H1 (cell line): Measurements from ENCODE around the gene SLC35A3. TPM values are rescaled to one million over a fixed set of nuclear protein-coding genes. Genes with fewer than 3 reads are reported as not detected.

Experiments
- CTCF ChIA-PET: fragments of 300-600 bp; sonication (Branson Sonifier 250); formaldehyde crosslinking; loops from one replicate; lab custom pipeline; 2021; ENCODE audit not compliant: partially characterized antibody; lab: Charles Lee
- POLR2A ChIA-PET: fragments of 300-600 bp; sonication (Branson Sonifier 250); formaldehyde crosslinking; loops from one replicate; lab custom pipeline; 2021; ENCODE audit warnings: inconsistent platforms; ENCODE audit not compliant: partially characterized antibody; lab: Charles Lee
- DNase-seq, 2 experiments: peaks; one replicate each; pipeline versions ENCODE4 v3.0.0 to v3.0.0-alpha.2; 2010 to 2022; ENCODE audit warnings: low spot score in 2 of 2, low read depth in 1 of 2, mixed read lengths in 1 of 2
- FAIRE-seq: peaks from 2 replicates; lab custom pipeline; 2011; peaks lifted over from hg19 to GRCh38; lab: Jason Lieb, UNC
- H2AFZ ChIP-seq: 2 replicates; pipeline ENCODE4 v1.8.1; 2012; ENCODE audit warnings: low read length, inconsistent platforms
- H2AK5ac ChIP-seq: 2 replicates; pipeline ENCODE4 v1.6.1; 2013; ENCODE audit warnings: low read depth, low read length
- H2BK120ac ChIP-seq: replicated peaks from 2 replicates; pipeline ENCODE3; 2013; ENCODE audit warnings: low read depth, low read length, inconsistent platforms
- H2BK12ac ChIP-seq: 2 replicates; pipeline ENCODE4 v1.6.1; 2013; ENCODE audit warnings: low read depth, low read length
- H2BK15ac ChIP-seq: 2 replicates; pipeline ENCODE4 v1.6.1; 2013; ENCODE audit warnings: low read length
- H2BK20ac ChIP-seq: 2 replicates; pipeline ENCODE4 v1.6.1; 2013; ENCODE audit warnings: low read length
- H2BK5ac ChIP-seq: 2 replicates; pipeline ENCODE4 v1.6.1; 2013; ENCODE audit warnings: low read depth, low read length
- H3K14ac ChIP-seq: 2 replicates; pipeline ENCODE4 v1.6.1; 2013; ENCODE audit warnings: inconsistent platforms; ENCODE audit not compliant: insufficient read length
- H3K18ac ChIP-seq: 2 replicates; pipeline ENCODE4 v1.6.1; 2013; ENCODE audit warnings: low read length; ENCODE audit errors: extremely low read depth
- H3K23ac ChIP-seq: 2 replicates; pipeline ENCODE4 v1.6.1; 2013; ENCODE audit warnings: inconsistent platforms; ENCODE audit not compliant: insufficient read length
- H3K23me2 ChIP-seq: 2 replicates; pipeline ENCODE4 v1.6.1; 2013; ENCODE audit warnings: low read depth, low read length
- H3K27ac ChIP-seq: 2 replicates; pipeline ENCODE4 v1.6.1; 2011; ENCODE audit warnings: low read depth, low read length, inconsistent platforms
- H3K27me3 ChIP-seq, 4 experiments: replicated peaks in 1 of 4; 1 replicate in 1 of 4; 2 replicates in 3 of 4; pipeline versions ENCODE4 v1.6.1 to v1.8.1; 2011 to 2013; ENCODE audit warnings: low read length in 3 of 4, mild to moderate bottlenecking in 3 of 4, inconsistent platforms in 2 of 4, mixed read lengths in 2 of 4, moderate library complexity in 1 of 4; ENCODE audit not compliant: control insufficient read depth in 3 of 4, insufficient read depth in 3 of 4; ENCODE audit errors: extremely low read depth in 1 of 4
- H3K36me3 ChIP-seq, 4 experiments: 2 replicates each; pipeline versions ENCODE4 v1.6.1 to v1.8.1; 2011 to 2013; ENCODE audit warnings: mild to moderate bottlenecking in 4 of 4, low read length in 3 of 4, moderate library complexity in 2 of 4, control low read depth in 1 of 4, inconsistent platforms in 1 of 4; ENCODE audit not compliant: insufficient read depth in 4 of 4, control insufficient read depth in 2 of 4
- H3K4ac ChIP-seq: replicated peaks from 2 replicates; pipeline ENCODE3; 2013; ENCODE audit warnings: low read length, low read depth, mixed read lengths, inconsistent platforms; ENCODE audit not compliant: insufficient read length
- H3K4me1 ChIP-seq, 4 experiments: replicated peaks in 1 of 4; 1 replicate in 1 of 4; 2 replicates in 3 of 4; pipeline versions ENCODE4 v1.6.1 to v1.8.1; 2011 to 2013; ENCODE audit warnings: low read length in 3 of 4, inconsistent platforms in 2 of 4, mixed read lengths in 1 of 4; ENCODE audit not compliant: insufficient read depth in 4 of 4, control insufficient read depth in 3 of 4
- H3K4me2 ChIP-seq, 2 experiments: 2 replicates each; pipeline versions ENCODE4 v1.6.1 to v1.8.1; 2011 to 2013; ENCODE audit warnings: low read depth in 2 of 2, low read length in 2 of 2, control low read depth in 1 of 2, inconsistent platforms in 1 of 2, mild to moderate bottlenecking in 1 of 2; ENCODE audit not compliant: insufficient read depth in 1 of 2
- H3K4me3 ChIP-seq, 4 experiments: fragments of 200-600, 300-600 bp in 1 of 4; sonication (generic), shearing (Covaris generic), sonication (Bioruptor Twin) in 1 of 4; 2 replicates each; pipeline versions ENCODE4 v1.5.1 to v1.8.1; 2011 to 2016; ENCODE audit warnings: low read length in 4 of 4, low read depth in 3 of 4, control low read depth in 2 of 4, inconsistent platforms in 2 of 4, mild to moderate bottlenecking in 2 of 4, mixed read lengths in 1 of 4, moderate library complexity in 1 of 4; ENCODE audit not compliant: insufficient read depth in 2 of 4; ENCODE audit errors: extremely low read depth in 1 of 4
- H3K56ac ChIP-seq: replicated peaks from 2 replicates; pipeline ENCODE3; 2013; ENCODE audit warnings: low read depth, mild to moderate bottlenecking, mixed read lengths, low read length, inconsistent platforms; ENCODE audit not compliant: insufficient read length
- H3K79me1 ChIP-seq: 2 replicates; pipeline ENCODE4 v1.6.1; 2013; ENCODE audit warnings: low read depth, low read length, control low read depth
- H3K79me2 ChIP-seq, 2 experiments: 2 replicates each; pipeline versions ENCODE4 v1.6.1 to v1.8.1; 2012 to 2013; ENCODE audit warnings: low read length in 2 of 2, mild to moderate bottlenecking in 2 of 2, inconsistent platforms in 1 of 2; ENCODE audit not compliant: insufficient read depth in 2 of 2, control insufficient read depth in 1 of 2
- H3K9ac ChIP-seq, 4 experiments: replicated peaks in 1 of 4; 1 replicate in 1 of 4; 2 replicates in 3 of 4; pipeline versions ENCODE4 v1.6.1 to v1.8.1; 2011 to 2013; ENCODE audit warnings: low read depth in 3 of 4, low read length in 3 of 4, control low read depth in 2 of 4, mild to moderate bottlenecking in 2 of 4, moderate library complexity in 2 of 4, inconsistent platforms in 1 of 4; ENCODE audit errors: extremely low read depth in 1 of 4
- H3K9me3 ChIP-seq, 2 experiments: 2 replicates each; pipeline versions ENCODE4 v1.6.1 to v1.8.1; 2012 to 2013; ENCODE audit warnings: mild to moderate bottlenecking in 2 of 2, moderate library complexity in 2 of 2, control low read depth in 1 of 2, inconsistent platforms in 1 of 2, low read depth in 1 of 2, low read length in 1 of 2, mixed read lengths in 1 of 2; ENCODE audit not compliant: insufficient read depth in 2 of 2
- H4K20me1 ChIP-seq, 2 experiments: replicated peaks in 1 of 2; 2 replicates each; pipeline versions ENCODE3 to v1.8.1; 2011 to 2013; ENCODE audit warnings: inconsistent platforms in 2 of 2, low read length in 2 of 2, mild to moderate bottlenecking in 1 of 2; ENCODE audit not compliant: insufficient read depth in 2 of 2, control insufficient read depth in 1 of 2
- H4K5ac ChIP-seq: 2 replicates; pipeline ENCODE4 v1.6.1; 2013; ENCODE audit warnings: low read length, low read depth, mixed read lengths, inconsistent platforms; ENCODE audit not compliant: insufficient read length
- H4K8ac ChIP-seq: 2 replicates; pipeline ENCODE4 v1.8.0; 2013; ENCODE audit warnings: mild to moderate bottlenecking, moderate library complexity, low read length, inconsistent platforms; ENCODE audit not compliant: insufficient read depth; ENCODE audit errors: extremely low read depth
- H4K91ac ChIP-seq: replicated peaks from 2 replicates; pipeline ENCODE3; 2013; ENCODE audit warnings: low read length, mixed read lengths, inconsistent platforms; ENCODE audit not compliant: insufficient read length
- HDAC2 ChIP-seq, 2 experiments: fragments of 300-600 bp in 1 of 2; sonication (generic) in 1 of 2; IDR thresholded peaks; 2 replicates each; pipeline ENCODE4 v1.6.1; 2011 to 2012; ENCODE audit warnings: low read depth in 2 of 2, low read length in 2 of 2, mild to moderate bottlenecking in 2 of 2, moderate library complexity in 2 of 2, borderline replicate concordance in 1 of 2, inconsistent platforms in 1 of 2
- RNF2 ChIP-seq: fragments of 200-900, 300-1000 bp; sonication (generic); IDR thresholded peaks from 2 replicates; pipeline ENCODE4 v1.7.1; 2016; ENCODE audit warnings: borderline replicate concordance, low read depth, mild to moderate bottlenecking, antibody characterized with exemption, low read length; ENCODE audit not compliant: poor library complexity, severe bottlenecking; ENCODE audit errors: missing control alignments
- SAP30 ChIP-seq: fragments of 300-600 bp; sonication (generic); IDR thresholded peaks from 2 replicates; pipeline ENCODE4 v1.7.1; 2012; ENCODE audit warnings: low read length, moderate library complexity, mild to moderate bottlenecking, inconsistent platforms; ENCODE audit not compliant: insufficient read depth, insufficient replicate concordance
- SIN3A ChIP-seq, 2 experiments: IDR thresholded peaks in 1 of 2; conservative IDR thresholded peaks in 1 of 2; 2 replicates each; pipeline ENCODE4 v1.6.1; 2011 to 2012; ENCODE audit warnings: low read length in 2 of 2, improper control_type of control experiment in 1 of 2, low read depth in 1 of 2, mild to moderate bottlenecking in 1 of 2
- WGBS, 2 experiments: shearing (Covaris generic) in 1 of 2; methylation state at CpG; one replicate each; pipeline versions ENCODE4 v1.1.6 to v1.1.7; 2013 to 2015; ENCODE audit warnings: low lambda C conversion rate in 2 of 2, mixed read lengths in 2 of 2, inconsistent platforms in 1 of 2, low coverage in 1 of 2, missing lambda C conversion rate in 1 of 2; ENCODE audit not compliant: insufficient replicate concordance in 2 of 2, insufficient coverage in 1 of 2, insufficient read length in 1 of 2; ENCODE audit errors: extremely low coverage in 1 of 2, missing lambda C conversion rate in 1 of 2; 5-methylcytosine and 5-hydroxymethylcytosine counted together
- polyA plus RNA-seq, 7 experiments: library from polyadenylated mRNA; depleted of rRNA in 3 of 7; stranded (reverse) in 5 of 7; unstranded in 2 of 7; fragments of >200 nt in 5 of 7; fragments of 200-250 nt in 2 of 7; gene quantifications; 1 replicate in 5 of 7; 2 replicates in 1 of 7; 4 replicates in 1 of 7; pipeline versions ENCODE4 v1.2.1 to v1.2.3, GENCODE V29; 2011 to 2013; ENCODE audit warnings: missing spikeins in 2 of 7, mixed read lengths in 2 of 7
- total RNA-seq: library from RNA; stranded (reverse); fragmentation: NEBNext Ultra II Directional; extraction: Animal tissue kit (Norgen Biotek cat#: 25700); gene quantifications from 2 replicates; pipeline ENCODE4 v1.2.1, GENCODE V29; 2021
- TF ChIP-seq, protein P1 (sequence below): IDR thresholded peaks from 2 replicates; pipeline ENCODE4 v1.6.1; 2012; ENCODE audit warnings: low read length, inconsistent platforms

The SLC35A3 gene
- total and polyA plus RNA-seq, 2 of the 8 experiments (the other 6 are each of a cell fraction or from before 2014, with no cell fraction given) = 3.0 to 13.8 TPM

- H3K23me2 ChIP-seq = peaks cover 6% of the 10 kb centered on the region; the same call in 1 of the 2 replicates
- H2BK120ac ChIP-seq = peak overlapping the region; percentile 87
- no peaks in the 10 kb centered on the region for H3K27me3 ChIP-seq
- H2BK12ac ChIP-seq = no peak overlapping the region
- H4K20me1 ChIP-seq = no peaks in the 10 kb centered on the region
- no peak overlapping the region for H2BK15ac ChIP-seq
- H3K4me1 ChIP-seq = no peaks in the 10 kb centered on the region
- no peak overlapping the region for H3K14ac ChIP-seq
- no peak overlapping the region for H3K23ac ChIP-seq
- peak in 1 of 2 experiments; percentile 82; a peak in 2 of 4 replicates for TF ChIP-seq HDAC2 (IDR thresholded peaks at IDR 0.05; ENCODE audit: borderline replicate concordance in 1 of 2, low read depth in 2 of 2, low read length in 2 of 2)
- peak; percentile 48 for TF ChIP-seq SAP30
- TF ChIP-seq SIN3A (conservative IDR thresholded peaks at IDR 0.05 in 1 of 2, IDR thresholded peaks at IDR 0.05 in 1 of 2; ENCODE audit: low read depth in 1 of 2, low read length in 2 of 2) = 0 out of 4 replicates have a peak, but pooled peaks of 1 of the 2 experiments have one; percentile 44
- TF ChIP-seq RNF2 = no peak
- TF ChIP-seq, protein P1, sequence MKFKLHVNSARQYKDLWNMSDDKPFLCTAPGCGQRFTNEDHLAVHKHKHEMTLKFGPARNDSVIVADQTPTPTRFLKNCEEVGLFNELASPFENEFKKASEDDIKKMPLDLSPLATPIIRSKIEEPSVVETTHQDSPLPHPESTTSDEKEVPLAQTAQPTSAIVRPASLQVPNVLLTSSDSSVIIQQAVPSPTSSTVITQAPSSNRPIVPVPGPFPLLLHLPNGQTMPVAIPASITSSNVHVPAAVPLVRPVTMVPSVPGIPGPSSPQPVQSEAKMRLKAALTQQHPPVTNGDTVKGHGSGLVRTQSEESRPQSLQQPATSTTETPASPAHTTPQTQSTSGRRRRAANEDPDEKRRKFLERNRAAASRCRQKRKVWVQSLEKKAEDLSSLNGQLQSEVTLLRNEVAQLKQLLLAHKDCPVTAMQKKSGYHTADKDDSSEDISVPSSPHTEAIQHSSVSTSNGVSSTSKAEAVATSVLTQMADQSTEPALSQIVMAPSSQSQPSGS = peak; percentile 72; the same call in 1 of the 2 replicates
- POLR2A ChIA-PET = interaction anchor here (0.8 to 2.9 kb wide), 12 partner anchors 11 to 419 kb away, joined by 3 to 13 read pairs (median 4); partner anchors contain the start of genes AGL, CDC14A, SASS6 and SLC35A3
- no peaks in the 10 kb centered on the region for H3K79me1 ChIP-seq
- no peaks in the 10 kb centered on the region; a peak in 1 of 8 replicates for H3K36me3 ChIP-seq
- no peak overlapping the region for H3K4ac ChIP-seq
- CTCF ChIA-PET = interaction anchor here (1.2 to 1.4 kb wide), 2 partner anchors 19 to 227 kb away, joined by 3 to 4 read pairs; no protein-coding TSS in a partner anchor
- H2AK5ac ChIP-seq = no peak overlapping the region
- peak overlapping the region; percentile 90 to 97 (median 94) for H3K9ac ChIP-seq
- H3K18ac ChIP-seq = peak overlapping the region; percentile 96
- no peak for DNase-seq
- peak overlapping the region; percentile 94 for H4K5ac ChIP-seq
- no peak for FAIRE-seq
- H2BK20ac ChIP-seq = no peak overlapping the region
- H4K91ac ChIP-seq = no peak overlapping the region
- peak overlapping the region; percentile 93 for H4K8ac ChIP-seq
- peak overlapping the region; percentile 86 for H3K56ac ChIP-seq
- peak overlapping the region; percentile 98 for H2BK5ac ChIP-seq
- H3K4me2 ChIP-seq = peak overlapping the region; percentile 64 to 89
- peaks cover 10 to 55% of the 10 kb centered on the region in 2 experiments for H3K79me2 ChIP-seq
- H3K27ac ChIP-seq = peak overlapping the region; percentile 97
- peak overlapping the region; percentile 91 for H2AFZ ChIP-seq
- peak overlapping the region; percentile 95 to 98 (median 98) for H3K4me3 ChIP-seq
- 2% methylated on average over 8 of the region's 8 CpGs; no CpG with 5 or more reads in 1 of the 2 experiments for WGBS, 2 experiments
- H3K9me3 ChIP-seq = no peaks in the 10 kb centered on the region
Measured at GRCh38 chr1:100037656-100037926, 67.8 kb downstream of the SLC35A3 start.
